Prostate gland (tissue), 2 donors: ENCODE measurements around the gene VPS13A. TPM values are rescaled to one million over a fixed set of nuclear protein-coding genes. Genes with fewer than 3 reads are reported as not detected.

Experiments used
- DNase-seq: peaks from one replicate; pipeline ENCODE4 v3.0.0-alpha.2; 2019; ENCODE audit warnings: low spot score
- H3K27ac ChIP-seq, 2 donors: fragments of 200-600 bp; sonication (generic); 2 replicates each; pipeline ENCODE4 v1.5.1; 2017 to 2019
- H3K27me3 ChIP-seq: fragments of 200-600 bp; sonication (generic); replicated peaks from 2 replicates; pipeline ENCODE4 v1.5.1; 2019; ENCODE audit not compliant: insufficient read depth
- H3K36me3 ChIP-seq, 2 donors: fragments of 200-600 bp; sonication (generic); 1 replicate in 1 of 2; 2 replicates in 1 of 2; pipeline versions ENCODE4 v1.5.1 to v1.8.1; 2017 to 2019
- H3K4me1 ChIP-seq: fragments of 200-600 bp; sonication (generic); replicated peaks from 2 replicates; pipeline ENCODE4 v1.5.1; 2019
- H3K4me3 ChIP-seq, 2 donors: fragments of 200-600 bp; sonication (generic); 2 replicates each; pipeline ENCODE4 v1.5.1; 2017 to 2019
- H3K9me3 ChIP-seq: fragments of 200-600 bp; sonication (generic); 2 replicates; pipeline ENCODE4 v1.5.1; 2017
- POLR2A ChIP-seq: fragments of 450-650 bp; IDR thresholded peaks from one replicate; pipeline ENCODE4 v1.6.1; 2016; ENCODE audit warnings: antibody characterized with exemption, mild to moderate bottlenecking
- POLR2AphosphoS5 ChIP-seq: sonication (generic); formaldehyde crosslinking; IDR thresholded peaks from one replicate; pipeline ENCODE4 v1.6.1; 2017; ENCODE audit warnings: antibody characterized with exemption
- WGBS: methylation state at CpG from one replicate; pipeline ENCODE4 v1.1.5; 2018; 5-methylcytosine and 5-hydroxymethylcytosine counted together
- intact Hi-C: fragments of 100-400 bp; cut with DNase I; formaldehyde crosslinking; loops from one replicate; pipeline ENCODE4 v1.14.2; 2022
- total RNA-seq, 2 donors: library from RNA; depleted of rRNA; stranded (reverse); fragments of >200 nt; gene quantifications; one replicate each; pipeline ENCODE4 v1.1.0, GENCODE V29; 2016
- TF ChIP-seq, protein P1 (sequence below), 4 experiments: fragments of 200-600 bp in 2 of 4; fragments of 450-650 bp in 2 of 4; sonication (generic) in 2 of 4; IDR thresholded peaks; 1 replicate in 3 of 4; 2 replicates in 1 of 4; pipeline ENCODE4 v1.5.1; 2016 to 2019; ENCODE audit warnings: antibody characterized with exemption in 4 of 4, mild to moderate bottlenecking in 2 of 4, moderate library complexity in 2 of 4

VPS13A gene
- total RNA-seq, 2 donors from 2014 or later: 22.7 to 25.2 TPM

DNA sequence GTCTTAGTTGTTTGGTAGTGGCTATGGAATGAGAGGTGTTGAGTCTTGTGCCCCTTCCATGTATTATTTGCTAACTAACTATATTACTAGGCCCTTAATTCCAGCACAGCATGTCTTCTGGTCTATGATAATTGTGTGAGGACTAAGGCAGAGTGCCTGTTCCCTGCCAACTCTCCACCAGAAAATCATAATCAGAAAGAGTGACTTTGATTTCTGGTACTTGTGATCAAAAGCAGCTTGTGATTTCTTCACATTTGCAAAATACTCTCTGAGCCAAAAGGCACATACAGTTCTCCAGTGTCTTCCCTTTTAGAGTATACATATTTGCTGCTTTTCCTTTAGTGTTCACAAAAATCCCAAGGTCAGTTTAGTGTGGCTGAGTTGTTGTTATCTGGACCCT lies 240.9 kb downstream of the VPS13A start:
- no peaks in the 10 kb centered on the region for H3K9me3 ChIP-seq
- H3K36me3 ChIP-seq: no peaks in the 10 kb centered on the region
- H3K4me1 ChIP-seq: no peaks in the 10 kb centered on the region
- TF ChIP-seq, protein P1, sequence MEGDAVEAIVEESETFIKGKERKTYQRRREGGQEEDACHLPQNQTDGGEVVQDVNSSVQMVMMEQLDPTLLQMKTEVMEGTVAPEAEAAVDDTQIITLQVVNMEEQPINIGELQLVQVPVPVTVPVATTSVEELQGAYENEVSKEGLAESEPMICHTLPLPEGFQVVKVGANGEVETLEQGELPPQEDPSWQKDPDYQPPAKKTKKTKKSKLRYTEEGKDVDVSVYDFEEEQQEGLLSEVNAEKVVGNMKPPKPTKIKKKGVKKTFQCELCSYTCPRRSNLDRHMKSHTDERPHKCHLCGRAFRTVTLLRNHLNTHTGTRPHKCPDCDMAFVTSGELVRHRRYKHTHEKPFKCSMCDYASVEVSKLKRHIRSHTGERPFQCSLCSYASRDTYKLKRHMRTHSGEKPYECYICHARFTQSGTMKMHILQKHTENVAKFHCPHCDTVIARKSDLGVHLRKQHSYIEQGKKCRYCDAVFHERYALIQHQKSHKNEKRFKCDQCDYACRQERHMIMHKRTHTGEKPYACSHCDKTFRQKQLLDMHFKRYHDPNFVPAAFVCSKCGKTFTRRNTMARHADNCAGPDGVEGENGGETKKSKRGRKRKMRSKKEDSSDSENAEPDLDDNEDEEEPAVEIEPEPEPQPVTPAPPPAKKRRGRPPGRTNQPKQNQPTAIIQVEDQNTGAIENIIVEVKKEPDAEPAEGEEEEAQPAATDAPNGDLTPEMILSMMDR (IDR thresholded peaks at IDR 0.05): no peak
- TF ChIP-seq POLR2A (no peak), POLR2AphosphoS5 (no peak)
- no peak overlapping the region for H3K27ac ChIP-seq
- intact Hi-C loops: no loop called here
- H3K27me3 ChIP-seq: no peaks in the 10 kb centered on the region
- no peak for DNase-seq
- no peak overlapping the region for H3K4me3 ChIP-seq

DNA sequence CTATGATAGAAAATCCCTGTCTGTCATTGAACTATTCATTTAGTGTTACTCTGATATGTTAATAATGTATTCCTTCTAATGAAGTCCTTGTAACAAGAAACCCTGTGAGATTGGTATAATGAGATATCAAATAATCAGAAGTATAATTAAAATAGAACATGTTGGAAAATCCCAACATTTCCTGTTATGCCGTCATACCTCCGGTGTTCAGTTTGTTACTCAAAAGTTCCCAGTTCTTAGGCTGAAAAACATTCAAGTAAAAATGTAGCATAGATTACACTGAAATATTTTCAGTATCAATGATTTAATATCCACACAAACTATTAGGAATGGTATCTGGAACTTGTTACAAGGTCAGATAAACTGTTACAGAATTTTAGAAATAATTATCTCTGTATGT lies 243.3 kb downstream of the VPS13A start:
- H3K27ac ChIP-seq: no peak overlapping the region
- TF ChIP-seq POLR2AphosphoS5 (no peak), POLR2A (no peak)
- TF ChIP-seq, protein P1 (IDR thresholded peaks at IDR 0.05): no peak
- 77% methylated on average over 2 of the region's 2 CpGs for WGBS
- H3K36me3 ChIP-seq: no peaks in the 10 kb centered on the region
- H3K27me3 ChIP-seq: no peaks in the 10 kb centered on the region
- H3K4me1 ChIP-seq: no peaks in the 10 kb centered on the region
- no peak overlapping the region for H3K4me3 ChIP-seq
- H3K9me3 ChIP-seq: no peaks in the 10 kb centered on the region
- intact Hi-C loops: no loop called here
- DNase-seq: no peak

DNA sequence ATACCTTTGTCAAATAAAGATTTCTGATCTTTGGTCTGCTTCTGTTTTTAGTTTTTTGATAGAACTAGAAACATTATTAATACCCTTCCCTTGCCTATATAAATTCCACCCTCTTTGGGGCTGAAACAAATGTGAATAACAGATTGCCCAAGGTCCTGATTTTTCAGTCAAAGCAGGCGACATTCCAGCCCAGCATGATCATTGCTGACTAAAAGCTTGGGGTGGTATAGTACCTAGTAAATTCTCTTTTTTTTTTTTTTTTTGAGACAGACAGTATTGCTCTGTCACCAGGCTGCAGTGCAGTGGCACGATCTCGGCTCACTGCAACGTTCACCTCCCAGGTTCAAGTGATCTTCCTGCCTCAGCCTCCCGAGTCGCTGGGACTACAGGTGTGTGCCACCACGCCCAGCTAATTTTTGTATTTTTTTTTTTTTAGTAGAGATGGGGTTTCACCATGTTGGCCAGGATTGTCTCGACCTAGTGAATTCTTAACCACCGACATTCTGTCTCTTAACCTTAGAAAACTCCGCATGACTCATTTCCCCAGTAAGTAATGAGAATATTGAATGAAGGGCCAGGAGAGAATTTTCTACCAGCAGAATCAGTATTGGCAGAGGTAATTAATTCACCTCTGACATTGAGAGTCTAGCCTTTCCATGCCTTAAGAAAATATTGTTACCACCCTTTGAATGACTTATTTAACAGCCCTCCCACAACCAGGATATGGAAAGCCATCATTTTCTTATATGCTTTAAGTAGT lies 244.4 kb downstream of the VPS13A start:
- intact Hi-C loops: no loop called here
- no peaks in the 10 kb centered on the region for H3K27me3 ChIP-seq
- no peak for DNase-seq
- no peaks in the 10 kb centered on the region for H3K4me1 ChIP-seq
- H3K36me3 ChIP-seq: no peaks in the 10 kb centered on the region
- WGBS: 97% methylated on average over 10 of the region's 10 CpGs
- TF ChIP-seq, protein P1 (IDR thresholded peaks at IDR 0.05): no peak
- TF ChIP-seq POLR2A (no peak), POLR2AphosphoS5 (no peak)
- no peak overlapping the region for H3K27ac ChIP-seq
- no peak overlapping the region for H3K4me3 ChIP-seq
- H3K9me3 ChIP-seq: no peaks in the 10 kb centered on the region

DNA sequence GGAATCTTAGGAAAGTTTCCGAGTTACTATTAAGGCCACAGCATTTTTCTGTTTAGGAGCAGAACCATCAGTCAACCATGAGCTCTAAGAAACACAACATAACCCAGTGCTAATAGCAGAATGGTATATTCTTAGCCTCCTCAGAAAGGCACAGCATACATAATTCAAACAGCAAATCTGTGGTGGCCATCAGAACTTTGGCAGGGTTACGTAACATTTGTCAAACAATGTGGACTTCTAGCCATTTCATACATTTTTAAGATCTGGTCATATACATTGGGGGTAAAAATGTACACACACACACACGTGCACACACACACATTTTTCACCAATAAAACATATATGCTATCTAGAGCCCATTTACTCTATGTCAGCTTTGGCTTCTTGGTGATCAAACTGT lies 245.6 kb downstream of the VPS13A start:
- WGBS: 91% methylated on average over 3 of the region's 3 CpGs
- intact Hi-C loops: no loop called here

More for the DNA sequence above, 245.6 kb downstream of the VPS13A start:
- no peak overlapping the region for H3K4me3 ChIP-seq
- DNase-seq: no peak
- H3K4me1 ChIP-seq: no peaks in the 10 kb centered on the region
- H3K27ac ChIP-seq: no peak overlapping the region
- no peaks in the 10 kb centered on the region for H3K27me3 ChIP-seq
- no peaks in the 10 kb centered on the region for H3K36me3 ChIP-seq
- H3K9me3 ChIP-seq: no peaks in the 10 kb centered on the region
- TF ChIP-seq POLR2AphosphoS5: no peak
- TF ChIP-seq POLR2A: no peak
- TF ChIP-seq, protein P1 (IDR thresholded peaks at IDR 0.05): no peak
